OCI-M2 (cell line): ENCODE data around the gene RPL35.

ENCODE experiments used
- DNase-seq: peaks from one replicate; lab custom pipeline; 2025; ENCODE audit not compliant: unreplicated experiment; lab: John Stamatoyannopoulos, UW

RPL35 gene

GRCh38 chr9:124877021-124877782 lies 15.4 kb upstream of the RPL35 start:
- DNase-seq, result no peak

GRCh38 chr9:124875501-124875900 lies 13.7 kb upstream of the RPL35 start:
- DNase-seq, result no peak

GRCh38 chr9:124873664-124874063 lies 11.9 kb upstream of the RPL35 start:
- no peak for DNase-seq

GRCh38 chr9:124871156-124871561 lies 9.4 kb upstream of the RPL35 start:
- no peak for DNase-seq

GRCh38 chr9:124870723-124871122 lies 9.0 kb upstream of the RPL35 start:
- DNase-seq, result no peak

GRCh38 chr9:124869986-124870560 lies 8.3 kb upstream of the RPL35 start:
- DNase-seq, result no peak

- no peak for DNase-seq
These were observed 7.8 kb upstream of the RPL35 start for GRCh38 chr9:124869466-124869985.

GRCh38 chr9:124868511-124869465 lies 7.0 kb upstream of the RPL35 start:
- no peak for DNase-seq

- no peak for DNase-seq
These were observed 1.7 kb upstream of the RPL35 start for GRCh38 chr9:124863371-124863871.

GRCh38 chr9:124860582-124861341 lies 995 bp downstream of the RPL35 start:
- no peak for DNase-seq

GRCh38 chr9:124859803-124860581 lies 1.8 kb downstream of the RPL35 start:
- DNase-seq, result no peak

GRCh38 chr9:124858330-124859046 lies 3.3 kb downstream of the RPL35 start:
- no peak for DNase-seq

- no peak for DNase-seq
These were observed 4.1 kb downstream of the RPL35 start for GRCh38 chr9:124857533-124858162.

GRCh38 chr9:124855944-124856765 lies 5.6 kb downstream of the RPL35 start:
- no peak for DNase-seq

- no peak for DNase-seq
These were observed 6.2 kb downstream of the RPL35 start for GRCh38 chr9:124855566-124855943.

- no peak for DNase-seq
These were observed 6.9 kb downstream of the RPL35 start for GRCh38 chr9:124854822-124855221.

GRCh38 chr9:124854161-124854560 lies 7.6 kb downstream of the RPL35 start:
- DNase-seq, result no peak

GRCh38 chr9:124853605-124854143 lies 8.1 kb downstream of the RPL35 start:
- no peak for DNase-seq
